GM12875 (cell line): ENCODE data around the gene CACNA2D3.

Experiments used
- H3K4me3 ChIP-seq: one replicate; pipeline ENCODE4 v1.5.1; 2011; ENCODE audit warnings: low read depth, low read length, control low read depth
- CTCF ChIP-seq: IDR thresholded peaks from 2 replicates; pipeline ENCODE4 v1.5.1; 2011; ENCODE audit warnings: low read depth, mild to moderate bottlenecking, control low read depth, inconsistent platforms, low read length, moderate library complexity, borderline replicate concordance; ENCODE audit not compliant: insufficient read depth

The CACNA2D3 gene

GRCh38 chr3:54843352-54843751 is 721.0 kb downstream of the CACNA2D3 start:
- no peak for TF ChIP-seq CTCF
- no peak overlapping the region for H3K4me3 ChIP-seq

- TF ChIP-seq CTCF, result no peak
These were observed 721.9 kb downstream of the CACNA2D3 start for GRCh38 chr3:54844211-54844610.

GRCh38 chr3:54845011-54845410 is 722.7 kb downstream of the CACNA2D3 start:
- no peak for TF ChIP-seq CTCF
- H3K4me3 ChIP-seq, result no peak overlapping the region

More at GRCh38 chr3:54844211-54844610, 721.9 kb downstream of the CACNA2D3 start:
- no peak overlapping the region for H3K4me3 ChIP-seq

- no peak for TF ChIP-seq CTCF
- no peak overlapping the region for H3K4me3 ChIP-seq
These were observed 723.2 kb downstream of the CACNA2D3 start for GRCh38 chr3:54845551-54845950.

GRCh38 chr3:54846119-54846518 is 723.8 kb downstream of the CACNA2D3 start:
- no peak overlapping the region for H3K4me3 ChIP-seq
- TF ChIP-seq CTCF, result no peak

GRCh38 chr3:54847361-54847760 is 725.0 kb downstream of the CACNA2D3 start:
- H3K4me3 ChIP-seq, result no peak overlapping the region
- no peak for TF ChIP-seq CTCF

- no peak overlapping the region for H3K4me3 ChIP-seq
- no peak for TF ChIP-seq CTCF
These were observed 727.0 kb downstream of the CACNA2D3 start for GRCh38 chr3:54849360-54849759.
